K562 (cell line): ENCODE data around the gene PKDREJ. TPM values are rescaled to one million over a fixed set of nuclear protein-coding genes. Genes with fewer than 3 reads are reported as not detected.
A peak's percentile ranks its signal among the peaks of the same experiment; 100 is the strongest.

Source experiments
- ATAC-seq: fragments of 200-7000 bp; cut with Tn5 transposase; 3 replicates; pipeline ENCODE4 v1.9.1; 2020; ENCODE audit warnings: moderate library complexity
- BruUV-seq: library from RNA; stranded (reverse); fragments of 400-500 nt; replicated peaks from 2 replicates; lab custom pipeline; 2021; lab: Mats Ljungman, UMichigan
- CTCF ChIA-PET: fragments of 300-600 bp; formaldehyde crosslinking; extraction: SDS; loops from one replicate; lab custom pipeline; 2021; ENCODE audit warnings: low intra/inter-chr PET ratio; lab: Yijun Ruan, JAX
- POLR2A ChIA-PET: fragments of 300-600, 350-650 bp; sonication (Branson Sonifier 250); formaldehyde crosslinking; extraction: SDS; loops from one replicate; lab custom pipeline; 2021; ENCODE audit warnings: antibody characterized with exemption, inconsistent platforms; lab: Yijun Ruan, JAX
- DNase-seq, 4 experiments: peaks; one replicate each; pipeline versions ENCODE4 v3.0.0 to v3.0.0-alpha.2; 2011 to 2018; ENCODE audit warnings: low spot score in 3 of 4, mixed read lengths in 3 of 4; ENCODE audit errors: extremely low read depth in 1 of 4
- FAIRE-seq: peaks from 2 replicates; lab custom pipeline; 2011; peaks lifted over from hg19 to GRCh38; lab: Jason Lieb, UNC
- H2AFZ ChIP-seq: 2 replicates; pipeline ENCODE4 v1.6.0; 2011; ENCODE audit warnings: low read depth, low read length, control low read depth, inconsistent platforms
- H3K27ac ChIP-seq: fragments of 200-600 bp; 3 replicates; pipeline ENCODE4 v1.8.0; 2011; ENCODE audit warnings: low read depth, mild to moderate bottlenecking, control low read depth, inconsistent platforms, low read length, moderate library complexity, mixed read lengths; ENCODE audit errors: extremely low read depth
- H3K27me3 ChIP-seq, 2 experiments: fragments of 300-600 bp in 1 of 2; 2 replicates in 1 of 2; 3 replicates in 1 of 2; pipeline versions ENCODE4 v1.6.0 to v1.8.0; 2011; ENCODE audit warnings: inconsistent platforms in 2 of 2, low read length in 2 of 2, mild to moderate bottlenecking in 1 of 2, mixed read lengths in 1 of 2, moderate library complexity in 1 of 2; ENCODE audit not compliant: control insufficient read depth in 2 of 2, insufficient read depth in 2 of 2
- H3K36me3 ChIP-seq: fragments of 300-600 bp; 3 replicates; pipeline ENCODE4 v1.8.0; 2011; ENCODE audit warnings: mild to moderate bottlenecking, low read length, inconsistent platforms; ENCODE audit not compliant: control insufficient read depth, insufficient read depth
- H3K4me1 ChIP-seq, 2 experiments: fragments of 200-600 bp in 1 of 2; replicated peaks in 1 of 2; 2 replicates in 1 of 2; 3 replicates in 1 of 2; pipeline versions ENCODE4 v1.5.1 to v1.8.0; 2011; ENCODE audit warnings: inconsistent platforms in 2 of 2, low read length in 2 of 2, mild to moderate bottlenecking in 1 of 2, mixed read lengths in 1 of 2, moderate library complexity in 1 of 2; ENCODE audit not compliant: control insufficient read depth in 2 of 2, insufficient read depth in 2 of 2
- H3K4me2 ChIP-seq: 2 replicates; pipeline ENCODE4 v1.6.1; 2011; ENCODE audit warnings: low read length, control low read depth, inconsistent platforms, mixed read lengths; ENCODE audit not compliant: insufficient read depth
- H3K4me3 ChIP-seq: fragments of 200-600 bp; sonication (generic), shearing (Covaris generic); 2 replicates; pipeline ENCODE4 v1.5.1; 2016; ENCODE audit warnings: control low read depth, inconsistent platforms
- H3K79me2 ChIP-seq: fragments of 200-600 bp; 3 replicates; pipeline ENCODE4 v1.8.0; 2011; ENCODE audit warnings: low read length, inconsistent platforms; ENCODE audit not compliant: control insufficient read depth, insufficient read depth
- H3K9ac ChIP-seq, 2 experiments: 2 replicates each; pipeline versions ENCODE4 v1.6.0 to v1.6.1; 2011; ENCODE audit warnings: low read depth in 2 of 2, low read length in 2 of 2, control low read depth in 1 of 2, inconsistent platforms in 1 of 2, mild to moderate bottlenecking in 1 of 2, mixed read lengths in 1 of 2; ENCODE audit not compliant: insufficient read depth in 1 of 2
- H3K9me1 ChIP-seq: one replicate; pipeline ENCODE4 v1.6.0; 2011; ENCODE audit warnings: inconsistent platforms, mild to moderate bottlenecking, low read length, moderate library complexity; ENCODE audit not compliant: control insufficient read depth, insufficient read depth
- H3K9me3 ChIP-seq: replicated peaks from 2 replicates; pipeline ENCODE4 v1.5.1; 2011; ENCODE audit warnings: low read depth, low read length, inconsistent platforms; ENCODE audit not compliant: control insufficient read depth, insufficient read depth
- H4K20me1 ChIP-seq: replicated peaks from 2 replicates; pipeline ENCODE4 v1.6.1; 2011; ENCODE audit warnings: low read length, inconsistent platforms, mixed read lengths; ENCODE audit not compliant: control insufficient read depth, insufficient read depth
- EGR1 ChIP-seq: fragments of 450-650 bp; conservative IDR thresholded peaks from 2 replicates; pipeline ENCODE4 v1.6.1; 2017; ENCODE audit warnings: mild to moderate bottlenecking
- ZBTB17 ChIP-seq: fragments of 450-650 bp; formaldehyde crosslinking; IDR thresholded peaks from 2 replicates; pipeline ENCODE4 v1.4.0; 2020; ENCODE audit warnings: mild to moderate bottlenecking
- ZKSCAN1 ChIP-seq: fragments of 150-350 bp; IDR thresholded peaks from 2 replicates; pipeline ENCODE4 v1.6.1; 2016; ENCODE audit warnings: low read depth, low read length
- ZNF217 ChIP-seq: sonication (generic); formaldehyde crosslinking; IDR thresholded peaks from 2 replicates; pipeline ENCODE4 v1.8.0; 2022; ENCODE audit warnings: mild to moderate bottlenecking, missing genetic modification reagents
- ZSCAN29 ChIP-seq: fragments of 450-650 bp; IDR thresholded peaks from 2 replicates; pipeline ENCODE4 v1.6.1; 2017
- WGBS: fragments of 100-300 bp; shearing (Covaris generic); methylation state at CpG from one replicate; pipeline ENCODE4 v1.1.6; 2016; ENCODE audit warnings: low coverage, mixed read lengths; ENCODE audit not compliant: insufficient coverage; ENCODE audit errors: missing lambda C conversion rate; 5-methylcytosine and 5-hydroxymethylcytosine counted together
- in situ Hi-C: fragments of 300-500 bp; cut with MboI; formaldehyde crosslinking; loops from 4 replicates; pipeline ENCODE4 v1.15.0; 2018; ENCODE audit warnings: inconsistent platforms, mixed read lengths
- intact Hi-C: fragments of 100-400 bp; cut with micrococcal nuclease; formaldehyde crosslinking; loops from 2 replicates; pipeline ENCODE4 v1.14.2; 2022
- polyA plus RNA-seq, 8 experiments: library from polyadenylated mRNA; depleted of rRNA in 4 of 8; stranded (reverse) in 5 of 8; unstranded in 3 of 8; fragments of >200 nt; fragmentation: Nextera tagmentation in 2 of 8; fragmentation: Illumina TruSeq in 1 of 8; extraction: Ambion mirVana in 2 of 8; extraction: Trizol in 1 of 8; gene quantifications; 2 replicates each; pipeline versions ENCODE4 v1.2.1 to v1.2.3, GENCODE V29; 2011 to 2014; ENCODE audit warnings: inconsistent platforms in 1 of 8, missing spikeins in 1 of 8
- total RNA-seq, 7 experiments: library from RNA; depleted of rRNA in 6 of 7; stranded (reverse); fragments of >200 nt in 6 of 7; fragmentation: Illumina TruSeq in 2 of 7; extraction: Trizol in 2 of 7; gene quantifications; 2 replicates each; pipeline versions ENCODE4 v1.2.1 to v1.2.3, GENCODE V29; 2011 to 2021; ENCODE audit warnings: low replicate concordance in 1 of 7
- TF ChIP-seq, protein P1 (sequence below): fragments of 450-650 bp; IDR thresholded peaks from 2 replicates; pipeline ENCODE4 v1.6.1; 2018; ENCODE audit warnings: mild to moderate bottlenecking, low read depth; ENCODE audit not compliant: partially characterized antibody
- TF ChIP-seq, protein P2 (sequence below): sonication (generic); IDR thresholded peaks from 2 replicates; pipeline ENCODE4 v1.6.1; 2016

Gene PKDREJ
- total and polyA plus RNA-seq, 9 of the 15 experiments (the other 6 are each of a cell fraction or from before 2014, with no cell fraction given), result 0.03 TPM; not detected in 8

GRCh38 chr22:46295277-46295971, 32.3 kb upstream of the PKDREJ start:
- Histone ChIP-seq H3K4me3 (peak overlapping the region; percentile 74), H3K36me3 (peaks cover 25% of the 10 kb centered on the region; the same call in 2 of the 3 replicates), H3K27me3 (no peaks in the 10 kb centered on the region), H3K9me1 (no peaks in the 10 kb centered on the region), H3K27ac (peak overlapping the region; percentile 68), H3K9me3 (no peaks in the 10 kb centered on the region), H2AFZ (no peak overlapping the region), H3K4me2 (peak overlapping the region; percentile 93), H3K79me2 (peaks cover 17% of the 10 kb centered on the region), H3K4me1 (peaks cover 2 to 32% of the 10 kb centered on the region in 2 experiments; a peak in 4 of 5 replicates), H4K20me1 (no peaks in the 10 kb centered on the region), H3K9ac (peak overlapping the region; percentile 68 to 94)
- in situ Hi-C loops (no loop called here), intact Hi-C loops (loop anchor here (5.0 kb wide), 1 partner anchor 163 kb away; no protein-coding TSS in a partner anchor)
- TF ChIP-seq, protein P1, sequence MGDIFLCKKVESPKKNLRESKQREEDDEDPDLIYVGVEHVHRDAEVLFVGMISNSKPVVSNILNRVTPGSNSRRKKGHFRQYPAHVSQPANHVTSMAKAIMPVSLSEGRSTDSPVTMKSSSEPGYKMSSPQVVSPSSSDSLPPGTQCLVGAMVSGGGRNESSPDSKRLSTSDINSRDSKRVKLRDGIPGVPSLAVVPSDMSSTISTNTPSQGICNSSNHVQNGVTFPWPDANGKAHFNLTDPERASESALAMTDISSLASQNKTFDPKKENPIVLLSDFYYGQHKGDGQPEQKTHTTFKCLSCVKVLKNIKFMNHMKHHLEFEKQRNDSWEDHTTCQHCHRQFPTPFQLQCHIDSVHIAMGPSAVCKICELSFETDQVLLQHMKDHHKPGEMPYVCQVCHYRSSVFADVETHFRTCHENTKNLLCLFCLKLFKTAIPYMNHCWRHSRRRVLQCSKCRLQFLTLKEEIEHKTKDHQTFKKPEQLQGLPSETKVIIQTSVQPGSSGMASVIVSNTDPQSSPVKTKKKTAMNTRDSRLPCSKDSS, result no peak
- TF ChIP-seq ZBTB17 (CRISPR knock-in tag), result no peak
- no peak for TF ChIP-seq ZNF217
- peak; percentile 90 for TF ChIP-seq ZKSCAN1
- TF ChIP-seq, protein P2, sequence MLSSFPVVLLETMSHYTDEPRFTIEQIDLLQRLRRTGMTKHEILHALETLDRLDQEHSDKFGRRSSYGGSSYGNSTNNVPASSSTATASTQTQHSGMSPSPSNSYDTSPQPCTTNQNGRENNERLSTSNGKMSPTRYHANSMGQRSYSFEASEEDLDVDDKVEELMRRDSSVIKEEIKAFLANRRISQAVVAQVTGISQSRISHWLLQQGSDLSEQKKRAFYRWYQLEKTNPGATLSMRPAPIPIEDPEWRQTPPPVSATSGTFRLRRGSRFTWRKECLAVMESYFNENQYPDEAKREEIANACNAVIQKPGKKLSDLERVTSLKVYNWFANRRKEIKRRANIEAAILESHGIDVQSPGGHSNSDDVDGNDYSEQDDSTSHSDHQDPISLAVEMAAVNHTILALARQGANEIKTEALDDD, result no peak
- TF ChIP-seq ZSCAN29, result no peak
- no peak for TF ChIP-seq EGR1
- ATAC-seq, result no peak
- WGBS, result 66% methylated on average over 4 of the region's 4 CpGs
- BruUV-seq, result no TSS peak
- ChIA-PET POLR2A (interaction anchor here (0.7 to 2.6 kb wide), 7 partner anchors 9 to 152 kb away, joined by 3 to 10 read pairs (median 3); no protein-coding TSS in a partner anchor), CTCF (interaction anchor here (0.6 kb wide), 1 partner anchor 173 kb away, joined by 4 read pairs; no protein-coding TSS in a partner anchor)
- peak in 1 of 4 experiments; percentile 8 for DNase-seq
- FAIRE-seq, result no peak
